Measurements from ENCODE around the gene DPP9.

DNA sequence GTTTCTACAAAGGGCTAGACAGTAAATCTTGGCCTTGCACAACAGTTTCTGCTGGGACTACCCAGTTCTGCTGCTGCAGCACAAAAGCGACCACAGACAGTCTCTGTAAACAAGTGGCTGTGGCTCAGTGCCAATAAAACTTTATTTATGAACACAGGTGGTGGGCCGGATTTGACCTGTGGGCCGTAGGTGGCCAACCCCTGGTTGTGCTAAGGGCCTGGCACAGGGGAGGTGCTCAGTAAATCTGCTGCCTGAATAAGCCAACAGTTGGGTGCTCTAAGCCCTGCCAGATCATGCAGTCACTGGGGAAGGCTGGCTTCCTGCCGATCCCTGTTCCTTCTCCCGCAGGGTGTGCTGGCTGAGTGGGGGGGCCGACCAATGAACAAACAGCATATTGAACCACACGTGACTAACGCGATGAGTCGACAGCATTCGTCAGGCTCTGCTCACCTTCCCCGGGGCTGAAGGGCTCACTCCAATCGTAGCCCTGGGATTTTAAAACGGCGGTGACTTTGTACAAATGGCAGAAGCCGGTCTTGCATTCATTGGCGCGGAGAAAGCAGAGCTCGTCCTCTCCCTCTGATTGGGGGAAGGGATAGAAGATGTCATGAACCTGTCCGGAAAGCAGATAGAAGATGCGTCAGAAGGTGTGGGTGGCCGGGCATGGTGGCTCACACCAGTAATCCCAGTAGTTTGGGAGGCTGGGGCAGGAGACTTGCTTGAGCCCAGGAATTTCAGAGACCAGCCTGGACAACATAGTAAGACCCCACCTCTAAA lies 29.2 kb downstream of the DPP9 start:
- TF ChIP-seq, protein P1, sequence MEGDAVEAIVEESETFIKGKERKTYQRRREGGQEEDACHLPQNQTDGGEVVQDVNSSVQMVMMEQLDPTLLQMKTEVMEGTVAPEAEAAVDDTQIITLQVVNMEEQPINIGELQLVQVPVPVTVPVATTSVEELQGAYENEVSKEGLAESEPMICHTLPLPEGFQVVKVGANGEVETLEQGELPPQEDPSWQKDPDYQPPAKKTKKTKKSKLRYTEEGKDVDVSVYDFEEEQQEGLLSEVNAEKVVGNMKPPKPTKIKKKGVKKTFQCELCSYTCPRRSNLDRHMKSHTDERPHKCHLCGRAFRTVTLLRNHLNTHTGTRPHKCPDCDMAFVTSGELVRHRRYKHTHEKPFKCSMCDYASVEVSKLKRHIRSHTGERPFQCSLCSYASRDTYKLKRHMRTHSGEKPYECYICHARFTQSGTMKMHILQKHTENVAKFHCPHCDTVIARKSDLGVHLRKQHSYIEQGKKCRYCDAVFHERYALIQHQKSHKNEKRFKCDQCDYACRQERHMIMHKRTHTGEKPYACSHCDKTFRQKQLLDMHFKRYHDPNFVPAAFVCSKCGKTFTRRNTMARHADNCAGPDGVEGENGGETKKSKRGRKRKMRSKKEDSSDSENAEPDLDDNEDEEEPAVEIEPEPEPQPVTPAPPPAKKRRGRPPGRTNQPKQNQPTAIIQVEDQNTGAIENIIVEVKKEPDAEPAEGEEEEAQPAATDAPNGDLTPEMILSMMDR (IDR thresholded peaks at IDR 0.05), result no peak
- peak; percentile 40 for TF ChIP-seq POLR2A (IDR thresholded peaks at IDR 0.05)

All from right lobe of liver (tissue), 4 donors.